Loucy (cell line): ENCODE results near the gene LLCFC1.

Experiments used
- CTCF ChIP-seq: fragments of 200-600 bp; sonication (generic); conservative IDR thresholded peaks from 2 replicates; pipeline ENCODE4 v1.5.1; 2014; ENCODE audit warnings: mild to moderate bottlenecking, antibody characterized with exemption, low read length
- EZH2phosphoT487 ChIP-seq: fragments of 200-600 bp; IDR thresholded peaks from 2 replicates; pipeline ENCODE4 v1.6.1; 2018; ENCODE audit warnings: antibody characterized with exemption, mild to moderate bottlenecking, moderate library complexity, borderline replicate concordance

- no peak for TF ChIP-seq CTCF
- no peak for TF ChIP-seq EZH2phosphoT487
Observed at GRCh38 chr7:142918901-142919300, 20.4 kb upstream of the LLCFC1 start.
